Measurements from ENCODE around the gene TRIM67. TPM values are rescaled to one million over a fixed set of nuclear protein-coding genes. Genes with fewer than 3 reads are reported as not detected.
"Not testable (repeated sequence)": the region's sequence is repeated elsewhere in the genome, so short reads cannot be mapped to it uniquely, and the experiment has no call there.

The TRIM67 gene
- total RNA-seq, 3 donors from 2014 or later, result 0.05 to 0.22 TPM; not detected in 1

DNA sequence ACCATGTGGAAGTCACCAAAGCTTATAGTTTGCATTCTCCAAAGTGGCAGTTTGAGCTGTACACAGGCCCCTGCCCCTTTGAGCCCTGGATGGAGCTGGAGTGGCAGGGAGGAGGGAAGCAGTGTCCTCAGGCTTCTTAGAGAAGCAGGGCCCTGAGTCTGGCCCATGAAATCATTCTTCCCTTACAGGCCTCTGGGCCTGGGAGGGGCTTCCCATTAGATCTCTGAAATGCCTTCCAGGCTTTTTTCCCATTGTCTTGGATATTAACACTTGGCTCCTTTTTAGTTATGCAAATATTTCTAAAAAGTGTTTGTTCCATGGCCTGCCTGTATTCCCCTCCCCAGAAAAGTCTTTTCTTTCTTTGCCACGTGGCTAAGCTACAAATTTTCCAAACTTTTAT is 10.0 kb upstream of the TRIM67 start:
- TF ChIP-seq, protein P1, sequence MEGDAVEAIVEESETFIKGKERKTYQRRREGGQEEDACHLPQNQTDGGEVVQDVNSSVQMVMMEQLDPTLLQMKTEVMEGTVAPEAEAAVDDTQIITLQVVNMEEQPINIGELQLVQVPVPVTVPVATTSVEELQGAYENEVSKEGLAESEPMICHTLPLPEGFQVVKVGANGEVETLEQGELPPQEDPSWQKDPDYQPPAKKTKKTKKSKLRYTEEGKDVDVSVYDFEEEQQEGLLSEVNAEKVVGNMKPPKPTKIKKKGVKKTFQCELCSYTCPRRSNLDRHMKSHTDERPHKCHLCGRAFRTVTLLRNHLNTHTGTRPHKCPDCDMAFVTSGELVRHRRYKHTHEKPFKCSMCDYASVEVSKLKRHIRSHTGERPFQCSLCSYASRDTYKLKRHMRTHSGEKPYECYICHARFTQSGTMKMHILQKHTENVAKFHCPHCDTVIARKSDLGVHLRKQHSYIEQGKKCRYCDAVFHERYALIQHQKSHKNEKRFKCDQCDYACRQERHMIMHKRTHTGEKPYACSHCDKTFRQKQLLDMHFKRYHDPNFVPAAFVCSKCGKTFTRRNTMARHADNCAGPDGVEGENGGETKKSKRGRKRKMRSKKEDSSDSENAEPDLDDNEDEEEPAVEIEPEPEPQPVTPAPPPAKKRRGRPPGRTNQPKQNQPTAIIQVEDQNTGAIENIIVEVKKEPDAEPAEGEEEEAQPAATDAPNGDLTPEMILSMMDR (IDR thresholded peaks at IDR 0.05), result no peak
- no peak for ATAC-seq
- intact Hi-C loops (cut with DNase I, micrococcal nuclease), result no loop called here
- H3K4me1 ChIP-seq (ENCODE audit: low read depth), result no peaks in the 10 kb centered on the region
- H3K9me3 ChIP-seq, result peaks cover 13% of the 10 kb centered on the region
- H3K36me3 ChIP-seq (ENCODE audit: low read depth), result no peaks in the 10 kb centered on the region
- H3K4me3 ChIP-seq, result no peak overlapping the region
- no peak for DNase-seq

DNA sequence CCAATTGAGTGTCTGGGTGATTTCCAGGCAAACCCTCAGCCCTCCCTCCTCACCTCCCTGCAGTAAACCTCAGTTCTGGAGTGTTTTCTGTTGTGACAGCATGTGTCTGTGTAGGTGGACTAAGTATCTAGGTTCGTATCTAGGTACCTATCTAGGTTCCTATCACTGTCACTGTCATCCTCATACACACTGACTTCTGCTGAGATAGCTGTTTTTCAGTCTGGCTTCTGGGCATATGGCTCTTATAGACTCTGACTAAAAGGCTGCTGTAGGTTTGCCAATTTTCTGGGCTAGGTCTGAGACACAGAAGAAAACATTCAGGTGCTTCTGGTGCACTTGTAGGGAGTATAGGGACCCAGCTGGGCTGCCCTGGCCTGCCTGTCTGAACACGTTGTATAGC is 8.1 kb upstream of the TRIM67 start:
- ATAC-seq (no peak), DNase-seq (no peak)
- peaks cover 13% of the 10 kb centered on the region for H3K9me3 ChIP-seq
- intact Hi-C loops (cut with DNase I, micrococcal nuclease), result no loop called here
- TF ChIP-seq, protein P1 (IDR thresholded peaks at IDR 0.05), result no peak
- no peaks in the 10 kb centered on the region for H3K4me1 ChIP-seq (ENCODE audit: low read depth)
- H3K36me3 ChIP-seq (ENCODE audit: low read depth), result no peaks in the 10 kb centered on the region
- H3K4me3 ChIP-seq, result no peak overlapping the region

DNA sequence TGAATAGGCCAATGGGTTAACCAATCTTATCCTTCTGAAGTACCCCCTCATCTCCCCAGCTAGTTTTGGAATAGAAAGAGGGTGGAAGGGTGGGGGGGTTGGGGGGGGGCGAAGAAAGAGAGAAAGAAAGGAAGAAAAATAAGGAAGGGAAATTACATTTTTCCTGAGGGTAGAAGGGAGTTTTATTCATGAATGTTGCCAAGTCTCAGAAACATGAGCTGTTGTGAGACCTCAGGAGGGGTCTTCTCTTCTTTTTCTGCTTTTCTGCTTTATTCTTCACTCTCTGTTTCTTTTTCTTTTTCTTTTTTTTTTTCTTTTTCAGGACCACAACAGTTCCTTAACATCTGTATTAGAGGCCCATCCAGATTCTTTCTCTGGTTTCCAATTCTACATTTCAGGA is 6.0 kb upstream of the TRIM67 start:
- Histone ChIP-seq H3K9me3 (peaks cover 13% of the 10 kb centered on the region), H3K4me3 (no peak overlapping the region), H3K4me1 (ENCODE audit: low read depth) (no peaks in the 10 kb centered on the region), H3K36me3 (ENCODE audit: low read depth) (no peaks in the 10 kb centered on the region)
- TF ChIP-seq, protein P1 (IDR thresholded peaks at IDR 0.05), result no peak
- DNase-seq (no peak), ATAC-seq (no peak)
- intact Hi-C loops (cut with DNase I, micrococcal nuclease), result no loop called here

DNA sequence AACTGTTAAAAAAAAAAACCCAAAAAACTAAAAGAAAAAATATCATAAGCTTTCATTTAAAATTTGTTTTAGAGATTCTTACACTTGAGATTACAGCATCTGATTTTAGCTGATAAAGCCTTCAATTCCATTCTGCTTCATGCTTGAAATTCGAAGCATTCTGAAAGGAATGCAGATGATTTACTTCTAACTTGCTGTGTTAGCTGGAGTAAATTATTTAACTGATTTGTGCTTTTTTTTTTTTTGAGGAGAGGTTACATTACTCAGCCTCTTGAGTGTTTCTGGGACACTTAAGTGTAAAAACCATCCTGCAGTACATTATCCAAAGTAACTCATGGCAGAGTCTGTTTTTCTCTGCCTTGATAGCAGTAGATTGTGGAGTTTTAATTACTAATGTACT is 4.5 kb upstream of the TRIM67 start:
- intact Hi-C loops (cut with DNase I, micrococcal nuclease), result no loop called here
- H3K4me3 ChIP-seq, result no peak overlapping the region
- TF ChIP-seq, protein P1 (IDR thresholded peaks at IDR 0.05), result no peak
- peaks cover 12% of the 10 kb centered on the region for H3K4me1 ChIP-seq (ENCODE audit: low read depth)
- no peak for DNase-seq
- H3K9me3 ChIP-seq, result peaks cover 4% of the 10 kb centered on the region
- ATAC-seq, result no peak
- no peaks in the 10 kb centered on the region for H3K36me3 ChIP-seq (ENCODE audit: low read depth)

DNA sequence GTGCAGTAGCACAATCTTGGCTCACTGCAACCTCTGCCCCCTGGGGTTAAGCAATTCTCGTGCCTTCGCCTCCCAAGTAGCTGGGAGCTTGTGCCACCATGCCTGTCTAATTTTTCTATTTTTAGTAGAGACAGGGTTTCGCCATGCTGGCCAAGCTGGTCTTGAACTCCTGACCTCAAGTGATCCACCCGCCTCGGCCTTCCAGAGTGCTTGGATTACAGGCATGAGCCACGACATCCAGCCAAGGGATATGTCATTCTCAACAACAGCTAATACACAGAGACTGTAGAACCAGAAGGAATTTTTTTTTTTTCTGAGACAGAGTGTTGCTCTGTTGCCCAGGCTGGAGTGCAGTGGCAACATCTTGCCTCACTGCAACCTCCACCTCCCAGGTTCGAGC is 3.7 kb upstream of the TRIM67 start:
- H3K9me3 ChIP-seq; DNase-seq; intact Hi-C loops (cut with DNase I, micrococcal nuclease); H3K4me3 ChIP-seq; ATAC-seq; H3K36me3 ChIP-seq (ENCODE audit: low read depth): not testable (repeated sequence)
- peaks cover 20% of the 10 kb centered on the region for H3K4me1 ChIP-seq (ENCODE audit: low read depth)

DNA sequence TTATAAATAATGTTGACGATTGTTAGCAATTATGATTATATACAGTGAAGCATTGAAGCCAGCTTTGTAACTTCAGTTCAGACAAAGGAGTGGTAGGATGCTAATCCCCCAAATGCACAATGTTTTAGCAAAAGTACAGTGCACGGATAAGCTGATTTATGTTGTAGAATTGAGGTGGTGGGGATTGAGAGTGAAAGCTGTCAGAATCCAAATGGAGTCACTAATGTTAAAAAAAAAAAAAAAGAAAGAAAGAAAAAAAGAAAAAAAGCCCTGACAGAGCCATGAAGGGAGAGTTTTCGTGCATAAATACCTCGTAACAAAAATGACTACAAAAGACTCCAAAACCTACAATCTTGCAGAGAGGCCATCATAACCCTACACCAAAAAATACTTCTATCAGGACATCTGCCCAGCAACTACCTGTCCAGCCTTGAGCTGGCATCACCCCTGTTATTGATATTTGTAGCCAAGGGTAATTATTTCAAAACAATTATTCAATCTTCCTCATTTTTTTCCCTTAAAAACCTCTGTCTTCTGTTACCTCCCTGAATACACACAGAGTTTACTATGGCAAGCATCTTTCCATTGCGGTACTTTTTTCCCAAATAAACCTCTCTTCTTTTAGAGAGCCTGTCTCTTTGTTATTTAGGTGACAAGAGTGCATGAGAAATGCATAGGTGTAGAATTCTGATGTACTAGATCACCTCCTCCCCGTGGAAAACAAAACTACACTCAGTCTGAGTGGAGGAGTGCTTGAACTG is 2.5 kb upstream of the TRIM67 start:
- TF ChIP-seq, protein P1 (IDR thresholded peaks at IDR 0.05), result no peak
- H3K36me3 ChIP-seq (ENCODE audit: low read depth), result no peaks in the 10 kb centered on the region
- DNase-seq (no peak), ATAC-seq (no peak)
- H3K9me3 ChIP-seq, result no peaks in the 10 kb centered on the region
- no peak overlapping the region for H3K4me3 ChIP-seq
- peaks cover 24% of the 10 kb centered on the region for H3K4me1 ChIP-seq (ENCODE audit: low read depth)
- intact Hi-C loops (cut with DNase I, micrococcal nuclease), result no loop called here

Measured in mucosa of descending colon (tissue), 3 donors.